GM19397 (cell line): ENCODE results near the gene COL1A2.

Experiments used
- ATAC-seq: cut with Tn5 transposase; IDR thresholded peaks from one replicate; pipeline ENCODE4 v1.9.1; 2021; ENCODE audit warnings: mild to moderate bottlenecking, moderate library complexity; ENCODE audit not compliant: unreplicated experiment

The COL1A2 gene

DNA sequence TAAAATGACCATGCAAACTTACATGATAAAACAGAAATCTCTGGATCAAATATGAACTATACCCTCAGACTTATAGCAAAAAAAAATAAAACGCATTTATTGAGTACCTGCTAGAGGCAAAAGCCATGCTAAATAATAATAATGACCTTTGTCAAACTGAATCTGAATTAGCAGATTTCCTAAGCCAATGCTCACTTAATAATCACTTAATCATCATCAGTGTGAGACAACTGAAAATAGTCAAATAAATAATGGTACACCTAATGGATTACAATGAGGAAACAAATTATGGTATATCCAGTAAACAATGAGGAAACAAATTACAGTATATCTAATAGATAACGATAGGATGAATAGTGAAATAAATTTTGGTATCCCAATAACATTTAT lies 37.6 kb downstream of the COL1A2 start:
- ATAC-seq = no peak

DNA sequence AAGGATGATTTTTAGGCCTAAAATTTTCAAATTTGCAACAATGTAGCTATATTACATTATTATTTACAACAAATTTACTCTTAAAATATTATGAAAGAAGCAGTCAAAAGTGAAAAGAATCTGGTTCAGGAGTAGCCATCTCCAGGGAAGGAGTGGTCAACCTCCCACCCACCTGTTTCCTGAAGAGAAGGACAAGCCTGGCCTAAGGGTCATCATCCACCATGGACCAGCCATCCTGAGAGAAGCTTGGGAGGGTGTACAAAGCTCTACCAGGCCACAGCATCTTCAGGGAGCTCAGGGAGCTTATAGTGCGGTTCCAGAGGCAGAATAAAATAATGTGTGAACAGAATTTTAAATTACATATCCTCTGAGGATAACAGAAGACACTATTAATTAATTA lies 38.1 kb downstream of the COL1A2 start:
- no peak for ATAC-seq

DNA sequence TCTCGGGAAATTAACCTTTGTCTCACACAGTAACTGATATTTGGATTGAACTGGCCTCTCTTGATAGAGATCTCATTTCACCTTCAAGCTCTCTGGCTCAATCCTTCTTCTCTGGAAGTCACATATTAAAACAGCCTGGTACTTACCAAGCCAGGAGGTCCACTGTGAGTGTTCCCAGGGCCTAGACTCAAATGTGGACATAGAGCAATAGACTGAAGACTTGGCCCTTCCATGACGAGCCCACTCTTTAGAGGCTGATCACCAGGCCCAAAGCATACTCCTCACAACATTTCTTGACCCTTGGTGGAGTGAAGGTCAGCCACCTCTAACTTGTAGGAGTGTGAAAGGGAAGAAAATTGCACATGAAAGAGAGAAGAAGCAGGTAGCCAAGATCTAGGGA lies 38.5 kb downstream of the COL1A2 start:
- ATAC-seq = no peak

DNA sequence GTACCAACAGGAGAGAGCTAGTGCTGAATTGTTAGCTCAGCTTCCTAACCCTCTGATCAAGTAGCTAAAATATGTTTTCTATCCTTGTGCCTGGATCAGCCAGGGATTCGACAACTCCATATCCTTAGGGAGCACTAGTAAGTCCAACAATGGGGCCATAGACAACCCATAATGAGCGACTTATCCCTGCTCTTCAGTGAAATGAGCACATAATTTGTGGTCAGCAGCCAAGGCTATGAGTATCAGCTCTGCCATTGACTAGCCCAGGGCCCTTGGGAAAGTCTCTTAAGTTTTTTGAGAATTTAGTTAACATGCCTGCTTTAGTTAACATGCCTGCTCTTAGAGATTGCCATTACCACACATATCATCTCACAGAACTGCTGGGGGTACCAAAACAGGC lies 39.3 kb downstream of the COL1A2 start:
- no peak for ATAC-seq

DNA sequence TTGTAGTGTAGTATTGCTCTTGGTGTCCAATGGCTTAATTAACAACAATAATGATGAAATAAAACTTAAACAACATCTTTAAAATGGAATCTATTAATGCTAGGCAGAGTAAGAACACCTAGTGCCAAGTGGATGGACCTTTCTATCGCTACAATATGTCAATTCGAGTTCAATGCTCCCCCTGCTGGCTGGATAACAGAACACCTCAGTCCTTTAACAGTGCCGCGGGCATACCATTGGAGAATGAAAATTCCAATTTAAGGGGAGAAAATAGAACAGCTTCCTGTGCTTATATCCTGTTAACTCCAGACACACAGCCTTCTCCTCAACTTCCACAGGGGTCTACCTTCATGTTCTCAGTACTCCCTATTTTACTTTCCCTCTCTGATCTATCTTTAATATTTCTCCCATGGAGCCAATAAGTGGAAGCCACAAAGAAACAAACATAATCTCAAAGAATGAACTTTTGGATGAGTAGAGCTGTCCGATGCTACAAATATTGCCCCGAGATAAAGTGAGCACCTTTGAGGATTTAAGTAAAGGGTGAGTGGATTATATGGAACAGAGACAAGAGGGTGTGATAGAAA lies 41.4 kb downstream of the COL1A2 start:
- peak; percentile 97 for ATAC-seq

DNA sequence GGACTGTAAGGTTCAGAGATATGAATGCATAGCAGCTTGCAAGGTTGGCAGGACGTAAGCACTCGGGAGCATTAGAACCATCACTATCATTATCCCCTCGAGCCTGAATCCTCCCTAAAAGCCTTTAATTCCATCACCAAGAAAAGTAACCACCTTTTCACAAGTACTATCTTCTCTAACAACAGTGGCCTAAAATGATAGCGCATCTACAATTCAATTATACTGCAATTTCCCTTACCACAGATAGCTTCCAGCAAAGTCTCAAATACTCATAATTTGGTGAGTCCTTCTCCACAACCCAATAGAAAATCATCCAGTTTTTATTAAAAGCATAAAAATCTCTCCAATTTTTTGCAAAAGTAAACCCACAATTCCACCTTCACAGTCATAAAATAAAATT lies 42.0 kb downstream of the COL1A2 start:
- no peak for ATAC-seq

DNA sequence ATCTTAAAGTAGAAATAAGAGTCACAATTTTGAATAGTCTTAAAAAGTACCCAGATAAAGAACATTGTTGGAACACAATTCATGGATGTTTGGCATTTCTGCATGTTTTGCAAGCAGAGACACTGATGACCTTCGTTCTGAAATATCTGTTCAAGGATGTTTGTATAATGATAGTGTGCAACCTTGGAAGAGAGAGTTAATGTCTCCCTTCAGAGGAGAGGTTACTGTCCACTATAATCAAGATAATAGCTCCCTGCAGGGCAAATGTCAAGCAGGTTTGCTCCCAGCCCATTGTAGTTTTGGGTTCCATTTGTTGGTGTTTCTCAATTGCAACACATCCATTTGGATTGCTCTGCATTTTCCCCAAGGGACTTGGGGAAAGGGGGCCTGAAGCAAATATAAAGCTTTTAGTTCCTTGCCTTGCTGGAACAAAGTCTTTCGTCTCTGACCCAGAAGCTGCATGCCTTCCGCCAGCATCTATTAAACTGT lies 45.2 kb downstream of the COL1A2 start:
- ATAC-seq = no peak

DNA sequence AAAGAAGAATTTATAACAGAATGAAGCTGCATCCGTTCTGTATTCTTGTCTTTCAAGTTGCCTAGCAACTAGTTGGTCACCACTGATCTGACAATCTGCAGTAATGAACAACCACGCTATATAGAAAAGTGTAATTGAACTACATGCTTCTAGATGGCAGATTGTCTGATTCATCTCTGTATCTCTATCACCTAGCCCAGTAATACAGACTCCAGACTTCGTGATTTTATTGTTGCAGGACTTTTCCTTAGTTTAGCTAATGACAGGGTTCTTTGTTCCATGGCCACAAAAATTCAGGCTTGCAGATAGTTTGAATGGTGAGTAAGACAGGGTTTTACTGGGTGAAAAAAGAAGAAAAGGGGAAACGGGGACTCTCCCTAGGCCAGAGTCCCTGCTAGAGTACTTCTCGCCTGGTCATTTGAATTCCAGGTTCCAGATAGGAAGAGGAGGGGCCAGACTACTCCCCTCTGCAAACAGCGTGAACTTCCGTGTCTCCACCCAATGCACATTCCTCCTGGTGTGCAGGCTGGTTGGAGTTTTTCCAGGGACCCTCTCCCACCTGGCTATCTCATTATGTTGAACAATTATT lies 45.9 kb downstream of the COL1A2 start:
- ATAC-seq = no peak

DNA sequence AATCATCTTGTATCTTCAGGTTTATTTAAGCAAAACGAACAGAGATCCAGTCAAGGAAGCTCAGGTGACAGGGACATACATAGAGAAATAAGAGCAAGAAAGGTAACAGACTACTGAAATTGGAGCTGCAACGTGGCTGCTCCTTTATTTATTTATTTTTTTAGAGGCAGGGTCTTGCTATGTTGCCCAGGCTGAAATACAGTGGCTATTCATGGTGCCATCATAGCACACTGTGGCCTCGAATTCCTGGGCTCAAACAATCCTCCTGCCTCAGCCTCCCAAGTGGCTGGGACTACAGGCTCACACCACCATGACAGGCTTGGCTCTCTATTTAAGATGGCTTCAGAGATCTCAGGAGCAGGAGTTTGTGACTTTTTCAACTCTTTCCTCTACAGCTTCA lies 46.4 kb downstream of the COL1A2 start:
- ATAC-seq = no peak

DNA sequence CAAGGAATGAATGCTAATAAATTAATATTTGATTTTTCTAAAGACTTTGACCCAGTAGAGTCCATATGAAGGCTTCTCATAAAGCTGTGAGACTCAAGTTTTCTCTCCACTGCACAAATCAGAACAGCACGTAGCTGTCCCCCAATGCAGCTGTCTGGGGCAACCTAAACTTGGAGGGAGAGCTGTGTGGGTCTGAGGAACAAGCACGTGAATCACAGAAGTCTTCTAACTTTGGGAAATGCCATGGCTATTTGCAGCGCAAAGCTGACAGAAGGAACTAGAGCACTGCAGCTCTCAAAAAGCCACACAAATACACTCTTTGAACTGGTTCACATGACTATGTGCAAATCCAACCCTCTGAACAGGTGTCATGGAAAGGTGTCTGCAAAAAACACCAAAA lies 47.9 kb downstream of the COL1A2 start:
- no peak for ATAC-seq

DNA sequence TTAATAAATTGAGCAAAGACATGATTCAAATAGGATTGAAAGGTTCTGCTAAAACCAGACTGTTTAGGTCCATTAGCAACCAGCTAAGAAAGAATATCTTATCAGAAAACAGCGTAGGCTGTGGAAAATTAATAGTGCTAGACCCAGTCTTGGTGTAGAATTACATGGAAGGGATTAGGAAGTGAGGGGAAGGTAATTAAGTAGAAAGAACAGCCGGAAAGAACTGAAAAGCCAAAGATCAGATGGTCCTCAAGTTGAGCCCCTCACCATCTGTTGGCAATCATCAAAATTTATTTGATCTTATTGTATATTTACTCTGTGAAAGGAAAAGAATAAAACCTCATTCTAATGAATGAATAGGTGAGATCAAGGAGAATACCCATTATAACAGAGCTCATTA lies 50.1 kb downstream of the COL1A2 start:
- no peak for ATAC-seq

DNA sequence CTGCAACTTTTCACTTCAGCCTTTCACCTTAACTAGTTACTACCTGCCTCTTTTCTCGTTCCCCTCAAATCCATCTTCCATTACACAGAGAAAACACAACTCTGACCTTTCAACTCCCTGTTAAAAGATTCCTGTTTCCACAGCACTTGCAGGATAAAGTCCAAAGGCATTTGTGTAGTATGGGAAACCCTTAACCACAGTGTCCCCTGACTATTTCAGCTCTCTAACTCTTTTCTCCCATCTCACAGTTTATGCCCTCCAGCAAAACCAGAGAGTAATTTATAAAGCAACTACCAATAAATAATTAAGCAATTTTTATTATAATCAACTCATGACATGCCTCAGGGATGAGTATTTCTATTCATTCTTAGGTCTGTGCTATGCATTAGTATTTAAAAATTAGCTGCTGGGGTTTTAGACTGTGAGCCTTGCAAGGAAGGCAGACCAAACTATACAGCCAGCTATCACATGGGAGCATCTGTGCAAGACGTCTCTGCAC lies 51.0 kb downstream of the COL1A2 start:
- no peak for ATAC-seq

DNA sequence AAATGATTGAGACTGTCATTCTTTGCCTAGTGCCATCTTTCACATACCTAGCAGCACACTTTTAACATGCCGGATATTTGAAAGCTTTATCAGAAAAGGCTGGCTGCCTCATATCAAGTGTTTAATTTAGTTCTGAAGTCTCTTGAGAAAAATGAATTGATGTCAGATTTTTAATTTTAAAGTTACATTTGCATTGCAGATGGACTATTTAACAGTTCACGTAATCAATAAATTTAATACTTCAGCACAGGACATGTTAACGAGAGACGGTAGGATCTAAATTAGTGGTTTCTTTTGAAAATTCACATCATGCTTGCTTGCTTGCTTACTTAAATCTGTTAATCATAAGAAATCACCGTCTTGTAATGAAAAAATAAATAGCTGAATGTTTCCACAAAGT lies 51.6 kb downstream of the COL1A2 start:
- no peak for ATAC-seq

DNA sequence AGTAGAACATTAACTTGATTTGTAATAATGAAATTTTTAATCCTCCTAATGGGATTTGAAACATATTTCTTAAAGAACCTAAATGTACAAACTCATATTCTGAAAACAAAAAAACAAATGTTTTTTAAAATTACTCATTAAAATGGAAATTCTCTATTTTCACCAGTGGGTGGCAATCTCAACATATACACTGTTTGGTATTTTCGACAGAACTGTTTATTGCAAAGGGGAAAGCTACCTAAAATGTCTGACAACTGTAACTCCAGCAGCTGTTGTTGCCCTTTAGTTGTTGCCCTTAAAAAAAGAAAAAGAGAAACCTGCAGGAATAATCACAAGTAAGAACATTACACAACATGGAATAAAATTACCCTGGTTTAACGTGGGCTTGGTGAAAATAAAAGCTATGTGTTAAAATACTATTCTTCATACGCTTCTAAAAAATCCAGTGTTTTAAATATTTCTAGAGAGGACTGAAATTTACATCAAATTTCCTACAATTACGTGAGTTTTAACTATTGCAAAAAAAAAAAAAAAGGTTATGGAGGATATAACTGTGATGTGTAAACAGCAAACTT lies 54.5 kb downstream of the COL1A2 start:
- ATAC-seq = no peak

DNA sequence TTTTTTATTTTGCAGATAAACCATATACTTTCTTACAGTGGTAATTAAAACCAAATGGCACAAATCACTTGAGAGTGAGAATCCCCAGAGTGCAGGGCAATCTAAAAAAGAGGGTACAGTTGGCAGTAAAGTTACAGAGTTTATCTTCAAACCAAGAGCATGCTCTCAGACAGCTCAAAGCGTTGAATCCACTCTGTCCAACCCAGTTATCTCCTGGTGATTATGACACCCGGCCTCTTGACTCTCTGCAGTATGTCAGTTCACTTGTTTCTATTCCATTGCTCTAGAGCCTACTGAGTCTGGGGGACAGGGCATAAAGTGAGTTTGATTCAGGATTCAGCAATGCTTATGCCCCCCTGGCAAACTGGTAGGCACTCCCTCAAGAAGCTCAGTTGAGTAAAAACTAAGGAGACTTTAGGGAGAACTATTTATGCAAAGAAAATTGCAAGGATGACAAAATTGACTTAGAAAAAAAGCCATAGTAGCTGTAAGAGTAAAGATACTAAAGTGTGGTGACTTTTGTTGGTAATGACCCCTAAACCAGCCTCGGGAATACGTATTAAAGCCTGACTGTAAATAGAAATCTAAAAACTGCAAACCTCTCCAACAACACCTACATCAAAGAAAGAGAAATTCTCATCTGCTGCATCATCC lies 55.5 kb downstream of the COL1A2 start:
- ATAC-seq = no peak

DNA sequence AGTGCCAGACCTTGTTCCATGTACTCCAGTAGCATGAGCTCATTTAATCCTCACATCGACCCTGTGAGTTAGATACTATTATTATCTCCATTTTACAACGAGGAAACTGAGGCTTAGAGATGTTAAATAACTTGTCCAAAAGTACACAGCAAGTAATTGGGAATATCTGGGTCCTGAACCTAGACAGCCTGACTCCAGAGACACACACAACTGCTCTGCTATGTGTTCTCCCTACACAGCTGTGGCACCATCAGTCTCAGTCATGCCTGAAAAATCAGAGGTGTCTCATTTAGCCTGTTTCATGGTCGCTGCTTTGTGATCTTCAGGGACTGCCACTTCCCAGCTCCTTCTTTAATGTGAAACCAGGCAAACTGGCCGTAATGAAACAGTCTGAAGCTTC lies 56.5 kb downstream of the COL1A2 start:
- no peak for ATAC-seq

DNA sequence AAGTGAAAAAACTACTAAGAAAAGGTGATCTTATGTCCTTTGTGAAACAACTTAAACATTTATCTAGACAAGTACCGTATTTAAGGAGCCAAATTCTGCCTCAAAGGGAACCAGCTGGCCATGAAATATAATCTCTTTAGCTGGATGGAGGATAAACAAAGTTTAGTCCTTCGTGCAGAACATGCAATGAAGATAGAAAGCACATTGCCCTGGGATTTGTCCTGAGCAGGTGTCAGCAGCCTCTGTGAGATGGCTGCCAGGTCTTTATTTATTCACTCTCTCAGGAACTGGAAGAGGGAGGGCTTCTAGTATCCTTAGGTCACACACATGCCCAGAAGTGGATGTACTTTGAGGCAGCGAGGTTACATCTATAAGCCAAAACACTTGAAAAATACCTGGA lies 57.5 kb downstream of the COL1A2 start:
- no peak for ATAC-seq

DNA sequence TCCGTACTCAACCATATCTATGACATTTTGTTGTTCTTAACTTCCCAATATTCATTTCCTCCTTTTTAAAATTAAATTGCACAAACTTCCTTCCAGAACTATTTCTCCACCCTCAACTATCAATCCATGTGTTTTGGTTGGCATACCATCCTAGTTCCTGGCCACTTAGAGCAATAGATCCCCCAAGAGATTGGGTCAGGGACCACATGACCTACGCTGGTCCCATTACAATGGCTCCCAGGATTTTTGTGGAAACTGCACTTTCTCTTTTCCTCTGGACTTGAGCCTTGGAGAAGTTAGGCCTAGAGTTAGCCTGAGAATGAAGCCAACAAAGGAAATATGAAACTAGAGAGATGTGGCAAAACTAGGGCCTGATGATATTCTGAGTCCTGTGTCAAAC lies 59.2 kb downstream of the COL1A2 start:
- no peak for ATAC-seq

DNA sequence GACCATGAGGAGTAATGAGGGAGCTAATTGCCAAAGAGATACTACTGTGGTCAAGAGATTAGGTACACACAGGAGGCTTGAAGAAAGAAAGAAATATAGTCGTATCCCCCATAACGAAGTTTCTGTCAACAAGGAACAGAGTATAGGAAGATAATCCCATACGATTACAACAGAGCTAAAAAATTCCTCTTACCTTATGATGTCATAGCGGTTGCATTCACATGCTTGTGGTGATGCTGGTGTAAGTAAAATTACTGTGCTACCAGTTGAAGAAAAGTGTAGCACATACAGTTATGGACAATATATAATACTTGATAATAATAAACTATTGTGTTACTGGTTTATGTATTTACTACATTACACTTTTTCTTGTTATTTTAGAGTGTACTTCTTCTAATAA lies 63.3 kb downstream of the COL1A2 start:
- no peak for ATAC-seq

DNA sequence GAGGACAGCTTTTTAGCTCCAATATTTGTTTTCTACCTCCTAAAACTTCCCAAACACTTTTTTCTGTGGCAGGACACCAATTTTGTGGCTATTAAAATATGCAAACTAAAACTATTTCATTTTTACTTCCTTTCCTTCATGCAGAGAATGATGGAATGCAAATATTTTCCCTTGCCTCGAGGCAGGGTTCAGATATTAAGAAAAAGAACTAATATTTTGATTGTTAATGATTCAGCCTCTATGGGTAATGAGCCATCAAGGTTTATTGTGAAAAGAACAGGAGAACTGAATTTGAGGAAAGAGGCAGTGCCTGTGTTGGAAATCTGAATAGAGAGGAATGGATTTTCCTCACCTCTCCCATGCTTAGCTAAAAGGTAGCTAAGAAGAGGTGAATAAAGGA lies 71.8 kb downstream of the COL1A2 start:
- ATAC-seq = no peak

DNA sequence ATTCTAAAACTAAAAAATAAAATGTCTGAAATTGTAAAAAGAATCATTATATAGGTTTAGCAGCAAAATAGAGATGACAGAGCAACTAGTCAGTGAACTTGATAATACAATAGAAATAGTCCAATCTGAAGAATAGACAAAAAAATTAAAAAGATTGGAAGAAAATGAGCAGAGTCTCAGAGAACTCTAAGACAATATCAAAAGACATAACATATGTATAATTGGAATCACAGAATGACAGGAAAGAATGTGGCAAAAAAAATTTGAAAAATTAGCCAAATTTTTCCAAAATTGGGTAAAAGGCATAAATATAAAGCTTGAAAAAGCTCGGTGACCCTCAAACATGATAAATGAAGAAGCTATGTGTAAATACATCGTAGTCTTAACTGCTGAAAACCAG lies 76.9 kb downstream of the COL1A2 start:
- ATAC-seq = no peak

DNA sequence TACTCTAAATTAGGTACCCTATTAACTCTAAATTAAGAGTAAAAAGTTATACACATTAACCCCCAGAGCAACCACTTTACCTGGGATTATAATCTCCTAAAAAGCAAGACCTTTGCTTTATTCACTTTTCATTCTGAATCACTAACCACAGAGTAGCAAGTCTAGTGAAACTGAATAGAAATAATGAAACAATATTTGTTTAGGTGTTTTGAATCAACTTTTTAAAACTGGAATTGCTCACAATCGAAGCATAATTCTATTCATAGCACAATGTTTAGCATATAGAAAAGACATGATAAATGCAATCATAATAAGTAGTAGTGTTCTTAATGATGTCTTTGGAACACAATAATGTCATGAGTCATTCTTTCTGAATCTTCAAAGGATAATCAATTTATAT lies 77.9 kb downstream of the COL1A2 start:
- ATAC-seq = no peak
